ENCODE measurements around the gene C8A. TPM values are rescaled to one million over a fixed set of nuclear protein-coding genes. Genes with fewer than 3 reads are reported as not detected.

C8A gene
- total and polyA plus RNA-seq, 10 of the 15 experiments (the other 5 are each of a cell fraction or from before 2014, with no cell fraction given), result not detected

GRCh38 chr1:56954664-56955063, 100.1 kb downstream of the C8A start:
- TF ChIP-seq TCF3 (IDR thresholded peaks at IDR 0.05; ENCODE audit: borderline replicate concordance, insufficient read depth, low read depth, low read length) (no peak), ATF3 (IDR thresholded peaks at IDR 0.05; ENCODE audit: borderline replicate concordance, extremely low read depth, low read depth, low read length) (no peak), ATF7 (IDR thresholded peaks at IDR 0.05; ENCODE audit: low read depth) (no peak), FOS (IDR thresholded peaks at IDR 0.05; ENCODE audit: borderline replicate concordance, extremely low read depth, insufficient read length) (no peak), MTA3 (IDR thresholded peaks at IDR 0.05; ENCODE audit: borderline replicate concordance, low read length) (no peak), POU2F2 (IDR thresholded peaks at IDR 0.05; ENCODE audit: borderline replicate concordance, low read depth, low read length) (no peak), TAF1 (IDR thresholded peaks at IDR 0.05; ENCODE audit: borderline replicate concordance, low read depth, low read length) (no peak), EGR1 (IDR thresholded peaks at IDR 0.05; ENCODE audit: borderline replicate concordance in 1 of 2, low read depth in 2 of 2, low read length in 2 of 2) (no peak), HDAC2 (IDR thresholded peaks at IDR 0.05) (no peak), WRNIP1 (IDR thresholded peaks at IDR 0.05; ENCODE audit: borderline replicate concordance, low read depth, low read length) (no peak), GATAD2B (conservative IDR thresholded peaks at IDR 0.05; ENCODE audit: low read depth) (no peak), SMAD5 (IDR thresholded peaks at IDR 0.05; ENCODE audit: low read depth) (no peak), ZNF384 (IDR thresholded peaks at IDR 0.05; ENCODE audit: borderline replicate concordance, low read depth, low read length) (no peak), ZNF217 (IDR thresholded peaks at IDR 0.05) (no peak), MYB (IDR thresholded peaks at IDR 0.05; ENCODE audit: borderline replicate concordance, low read depth, low read length) (no peak), SREBF1 (IDR thresholded peaks at IDR 0.05; ENCODE audit: low read length) (no peak), SMC3 (IDR thresholded peaks at IDR 0.05; ENCODE audit: borderline replicate concordance, low read length) (no peak), NRF1 (conservative IDR thresholded peaks at IDR 0.05; ENCODE audit: low read depth, low read length) (no peak)

More at GRCh38 chr1:56954664-56955063, 100.1 kb downstream of the C8A start:
- H3K4me1 ChIP-seq (ENCODE audit: control insufficient read depth, insufficient read depth, low read length), result no peaks in the 10 kb centered on the region
- RAD21 ChIA-PET (ENCODE audit: unreplicated experiment), result no interaction called here
- CTCF ChIA-PET, result no interaction called here
- FAIRE-seq, result no peak
- WGBS (ENCODE audit: insufficient coverage, insufficient replicate concordance, low lambda C conversion rate, missing lambda C conversion rate), result 11% methylated on average over 1 of the region's 1 CpG
- H3K9me3 ChIP-seq (replicated peaks; ENCODE audit: control insufficient read depth, insufficient read depth, low read length), result no peaks in the 10 kb centered on the region
- H3K9ac ChIP-seq (ENCODE audit: control insufficient read depth, insufficient read depth, low read length), result no peak overlapping the region
- ATAC-seq, result no peak
- BruUV-seq (replicated peaks), result no TSS peak
- intact Hi-C loops (cut with micrococcal nuclease; ENCODE audit: unreplicated experiment), result no loop called here
- no peaks in the 10 kb centered on the region for H4K20me1 ChIP-seq (ENCODE audit: control insufficient read depth, insufficient read depth)
- no peak overlapping the region for H2AFZ ChIP-seq (ENCODE audit: control insufficient read depth, low read depth, low read length)
- H3K27ac ChIP-seq (ENCODE audit: control insufficient read depth, insufficient read depth), result no peak overlapping the region
- no peaks in the 10 kb centered on the region for H3K36me3 ChIP-seq (ENCODE audit: control insufficient read depth in 2 of 2, insufficient read depth in 2 of 2, low read length in 1 of 2)
- no peak for DNase-seq (ENCODE audit: low read depth, low spot score)
- H3K79me2 ChIP-seq (ENCODE audit: control insufficient read depth, insufficient read depth, low read length), result no peaks in the 10 kb centered on the region
- SMC1A ChIA-PET (ENCODE audit: uncharacterized antibody, unreplicated experiment), result no interaction called here
- no peak overlapping the region for H3K4me3 ChIP-seq
- no peaks in the 10 kb centered on the region; a peak in 1 of 4 replicates for H3K27me3 ChIP-seq (replicated peaks in 1 of 2; ENCODE audit: control insufficient read depth in 2 of 2, insufficient read depth in 2 of 2, low read length in 1 of 2)
- H3K4me2 ChIP-seq (ENCODE audit: control insufficient read depth, insufficient read depth), result no peak overlapping the region
- POLR2A ChIA-PET, result no interaction called here
- in situ Hi-C loops (cut with MboI), result no loop called here

Measured in GM12878 (cell line).